Esophagus squamous epithelium (tissue), 5 donors: ENCODE data around the gene CAMSAP3. TPM values are rescaled to one million over a fixed set of nuclear protein-coding genes. Genes with fewer than 3 reads are reported as not detected.
A peak's percentile ranks its signal among the peaks of the same experiment; 100 is the strongest.

Experiments used
- DNase-seq: peaks from one replicate; lab custom pipeline; 2025; lab: John Stamatoyannopoulos, UW
- H3K27ac ChIP-seq, 4 donors: fragments of 200-600 bp; sonication (generic); one replicate each; pipeline ENCODE4 v1.5.1; 2016 to 2019; ENCODE audit warnings: mild to moderate bottlenecking in 1 of 4
- H3K27me3 ChIP-seq, 4 donors: fragments of 200-600 bp; sonication (generic); 1 replicate in 3 of 4; 2 replicates in 1 of 4; pipeline versions ENCODE4 v1.5.1 to v1.6.0; 2017 to 2021; ENCODE audit warnings: antibody characterized with exemption in 1 of 4
- H3K36me3 ChIP-seq, 3 donors: fragments of 200-600 bp; sonication (generic); one replicate each; pipeline ENCODE4 v1.5.1; 2016 to 2019
- H3K4me1 ChIP-seq, 3 donors: fragments of 200-600 bp; sonication (generic); one replicate each; pipeline ENCODE4 v1.5.1; 2017 to 2019
- H3K4me3 ChIP-seq, 4 donors: fragments of 200-600 bp; sonication (generic); 1 replicate in 3 of 4; 2 replicates in 1 of 4; pipeline ENCODE4 v1.5.1; 2016 to 2019; ENCODE audit warnings: mild to moderate bottlenecking in 2 of 4, moderate library complexity in 1 of 4
- H3K9me3 ChIP-seq, 3 donors: fragments of 200-600 bp; sonication (generic); one replicate each; pipeline ENCODE4 v1.5.1; 2016 to 2019
- POLR2A ChIP-seq, 4 donors: fragments of 450-650 bp; IDR thresholded peaks; one replicate each; pipeline ENCODE4 v1.6.1; 2017; ENCODE audit warnings: antibody characterized with exemption in 4 of 4, mild to moderate bottlenecking in 4 of 4, moderate library complexity in 3 of 4
- WGBS, 2 donors: methylation state at CpG; one replicate each; pipeline ENCODE4 v1.1.5; 2018; 5-methylcytosine and 5-hydroxymethylcytosine counted together
- intact Hi-C: fragments of 100-400 bp; cut with DNase I; formaldehyde crosslinking; loops from one replicate; pipeline ENCODE4 v1.15.0; 2022
- total RNA-seq, 4 donors: library from RNA; depleted of rRNA; stranded (reverse); fragments of >200 nt; gene quantifications; one replicate each; pipeline ENCODE4 v1.1.0, GENCODE V29; 2016
- TF ChIP-seq, protein P1 (sequence below), 6 experiments: fragments of 450-650 bp in 4 of 6; fragments of 200-600 bp in 2 of 6; sonication (generic) in 2 of 6; IDR thresholded peaks; one replicate each; pipeline ENCODE4 v1.5.1; 2016 to 2019; ENCODE audit warnings: antibody characterized with exemption in 6 of 6, mild to moderate bottlenecking in 4 of 6, moderate library complexity in 4 of 6
- donor health status: DM: yes; HTN: yes; CAD: no.

Gene CAMSAP3
- total RNA-seq, 4 donors from 2014 or later = 9.3 to 45.5 (median 14.1) TPM

DNA sequence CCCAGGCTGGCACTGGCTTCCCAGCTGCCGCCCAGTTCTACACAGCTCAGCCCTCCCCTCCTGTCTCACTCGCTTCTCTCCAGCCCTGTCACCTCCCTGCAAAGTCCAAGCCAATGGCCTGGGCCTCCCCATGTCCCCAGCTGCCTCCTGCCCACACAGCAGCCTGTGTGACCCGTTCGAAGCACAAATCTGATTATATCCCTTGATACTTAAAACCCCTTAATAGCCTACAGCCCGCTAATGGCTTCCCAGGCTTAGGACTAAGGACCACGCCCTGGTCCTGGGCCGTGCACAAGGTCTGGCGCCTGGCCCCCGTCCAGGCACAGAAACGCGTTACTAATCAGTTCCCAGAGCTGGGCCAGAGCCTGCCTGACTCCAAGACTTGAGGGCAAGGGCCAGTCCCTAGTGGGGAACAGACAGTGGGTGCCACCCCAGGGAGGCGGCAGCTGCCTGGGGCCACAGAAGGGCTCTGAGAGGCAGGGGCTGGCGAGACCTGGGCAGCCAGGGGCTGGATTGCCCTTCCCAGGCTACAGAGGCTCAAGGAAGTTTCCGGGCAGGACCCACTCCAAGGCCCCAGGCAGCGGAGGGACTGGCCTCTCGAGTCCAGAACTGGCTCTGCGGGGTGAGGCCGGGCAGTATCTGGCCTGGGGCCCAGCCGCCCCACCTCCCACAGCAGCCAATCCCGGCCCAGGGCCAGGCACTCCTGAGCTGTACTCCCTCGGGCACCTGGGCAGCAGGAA, 23.3 kb downstream of the CAMSAP3 start:
- no peak for DNase-seq
- intact Hi-C loops = no loop called here
- H3K27ac ChIP-seq = peak overlapping the region; percentile 76 to 91 (median 77)
- 58 to 77% methylated on average over 3 to 5 of the region's 21 CpGs for WGBS, 2 donors
- H3K36me3 ChIP-seq = peaks cover 21 to 97% (median 37%) of the 10 kb centered on the region in 3 donors
- peaks cover 15 to 46% (median 26%) of the 10 kb centered on the region in 3 donors for H3K4me1 ChIP-seq
- H3K9me3 ChIP-seq = no peaks in the 10 kb centered on the region
- TF ChIP-seq POLR2A (IDR thresholded peaks at IDR 0.05) = no peak
- TF ChIP-seq, protein P1, sequence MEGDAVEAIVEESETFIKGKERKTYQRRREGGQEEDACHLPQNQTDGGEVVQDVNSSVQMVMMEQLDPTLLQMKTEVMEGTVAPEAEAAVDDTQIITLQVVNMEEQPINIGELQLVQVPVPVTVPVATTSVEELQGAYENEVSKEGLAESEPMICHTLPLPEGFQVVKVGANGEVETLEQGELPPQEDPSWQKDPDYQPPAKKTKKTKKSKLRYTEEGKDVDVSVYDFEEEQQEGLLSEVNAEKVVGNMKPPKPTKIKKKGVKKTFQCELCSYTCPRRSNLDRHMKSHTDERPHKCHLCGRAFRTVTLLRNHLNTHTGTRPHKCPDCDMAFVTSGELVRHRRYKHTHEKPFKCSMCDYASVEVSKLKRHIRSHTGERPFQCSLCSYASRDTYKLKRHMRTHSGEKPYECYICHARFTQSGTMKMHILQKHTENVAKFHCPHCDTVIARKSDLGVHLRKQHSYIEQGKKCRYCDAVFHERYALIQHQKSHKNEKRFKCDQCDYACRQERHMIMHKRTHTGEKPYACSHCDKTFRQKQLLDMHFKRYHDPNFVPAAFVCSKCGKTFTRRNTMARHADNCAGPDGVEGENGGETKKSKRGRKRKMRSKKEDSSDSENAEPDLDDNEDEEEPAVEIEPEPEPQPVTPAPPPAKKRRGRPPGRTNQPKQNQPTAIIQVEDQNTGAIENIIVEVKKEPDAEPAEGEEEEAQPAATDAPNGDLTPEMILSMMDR (IDR thresholded peaks at IDR 0.05) = no peak
- H3K27me3 ChIP-seq = no peaks in the 10 kb centered on the region
- peak overlapping the region in 1 of 4 donors; percentile 7 for H3K4me3 ChIP-seq

DNA sequence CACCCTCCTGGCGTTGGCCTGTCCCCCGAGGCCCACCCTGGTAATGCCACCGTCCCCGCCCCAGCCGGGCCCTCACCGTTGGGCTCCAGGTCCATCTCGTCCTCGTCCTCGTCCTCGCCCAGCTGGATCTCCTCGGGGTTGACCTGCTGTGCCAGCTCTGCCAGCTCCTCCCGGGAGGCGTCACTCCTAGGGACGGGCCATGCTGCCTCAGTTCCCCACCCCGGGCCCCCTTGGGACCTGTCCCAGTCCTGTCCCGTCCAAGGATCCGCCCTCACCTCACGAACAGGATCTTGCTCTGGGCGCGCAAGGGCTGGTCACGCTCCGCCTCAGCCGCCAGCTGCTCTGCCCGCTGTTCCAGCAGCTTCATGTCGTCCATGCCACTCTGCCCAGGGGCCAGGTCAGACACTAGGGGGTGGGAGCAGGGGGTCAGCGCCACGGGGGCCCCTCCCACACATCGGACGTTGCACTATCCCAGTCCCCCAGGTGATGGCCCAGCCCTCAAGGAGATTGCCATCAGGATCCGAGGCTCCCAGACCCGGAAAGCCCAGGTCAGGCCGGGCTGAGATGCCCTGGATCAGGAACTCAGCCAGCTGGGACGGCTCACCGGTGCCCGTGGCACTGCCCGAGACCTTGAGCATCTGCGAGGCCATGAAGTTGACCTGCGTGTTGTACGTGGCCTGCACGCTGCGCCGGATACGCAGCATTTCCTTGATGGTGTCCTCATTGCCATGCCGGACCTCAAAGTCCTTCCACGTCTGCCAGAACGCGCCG, 24.2 kb downstream of the CAMSAP3 start:
- WGBS, 2 donors = 65 to 76% methylated on average over 5 to 14 of the region's 48 CpGs
- Histone ChIP-seq H3K36me3 (peaks cover 21 to 100% (median 38%) of the 10 kb centered on the region in 3 donors), H3K9me3 (no peaks in the 10 kb centered on the region)

DNA sequence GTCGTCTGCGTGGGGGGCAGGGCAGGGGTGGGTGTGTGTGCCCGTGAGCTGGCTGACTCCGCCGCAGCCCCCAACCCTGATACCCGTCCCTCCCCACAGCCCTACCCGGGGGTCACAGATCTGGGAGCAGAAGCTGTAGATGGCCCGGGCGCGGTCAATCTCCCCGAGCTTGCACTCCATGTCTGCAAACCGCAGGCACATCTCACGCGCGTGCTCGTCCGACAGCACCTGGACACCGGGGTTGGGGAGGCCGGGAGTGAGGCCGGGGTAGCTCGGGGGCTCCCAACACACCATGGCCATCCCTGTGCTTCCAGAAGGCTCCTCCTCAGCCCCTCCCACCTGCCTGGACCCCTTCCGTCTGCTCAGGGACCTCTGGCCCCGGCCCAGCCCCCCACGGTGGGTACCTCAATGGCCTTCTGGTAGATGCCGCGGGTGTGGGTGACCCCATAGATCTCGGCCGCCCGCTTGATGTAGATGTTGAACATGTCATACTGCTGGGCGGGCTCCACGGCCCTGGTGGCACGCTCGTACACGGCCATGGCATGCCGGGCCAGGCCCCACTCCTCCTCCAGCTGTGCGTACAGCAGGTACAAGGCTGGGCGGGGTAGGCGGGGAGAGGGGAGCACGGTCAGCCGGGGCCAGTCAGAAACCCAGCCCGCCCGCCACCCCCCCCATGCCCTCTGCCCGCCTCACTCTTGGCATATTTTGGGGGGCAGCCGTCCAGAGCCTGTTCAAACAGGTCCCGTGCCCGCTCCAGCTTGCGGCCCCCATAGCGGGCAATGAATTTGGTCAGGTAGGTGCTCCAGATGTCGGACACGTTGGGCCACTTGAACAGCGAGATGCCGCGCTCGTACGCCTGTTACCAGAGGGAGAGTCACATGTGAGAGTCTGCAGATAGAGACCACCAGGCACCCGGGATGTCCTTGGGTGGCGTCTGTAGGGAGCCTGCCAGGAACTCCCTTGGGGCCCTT, 25.1 kb downstream of the CAMSAP3 start:
- no peaks in the 10 kb centered on the region for H3K27me3 ChIP-seq
- peaks cover 25 to 100% (median 46%) of the 10 kb centered on the region in 3 donors for H3K36me3 ChIP-seq
- peak overlapping the region in 3 of 4 donors; percentile 76 to 91 (median 78) for H3K27ac ChIP-seq
- H3K4me3 ChIP-seq = no peak overlapping the region
- no peak for DNase-seq
- 80 to 94% methylated on average over 8 to 9 of the region's 57 CpGs for WGBS, 2 donors
- no peaks in the 10 kb centered on the region for H3K9me3 ChIP-seq
- H3K4me1 ChIP-seq = peaks cover 15 to 46% (median 26%) of the 10 kb centered on the region in 3 donors
- TF ChIP-seq, protein P1 (IDR thresholded peaks at IDR 0.05) = no peak
- no peak for TF ChIP-seq POLR2A (IDR thresholded peaks at IDR 0.05)
- intact Hi-C loops = no loop called here

More for the DNA sequence above, 24.2 kb downstream of the CAMSAP3 start:
- TF ChIP-seq, protein P1 (IDR thresholded peaks at IDR 0.05) = no peak
- no peak for TF ChIP-seq POLR2A (IDR thresholded peaks at IDR 0.05)
- Histone ChIP-seq H3K4me3 (no peak overlapping the region), H3K4me1 (peaks cover 15 to 46% (median 26%) of the 10 kb centered on the region in 3 donors), H3K27ac (peak overlapping the region; percentile 76 to 91 (median 77)), H3K27me3 (no peaks in the 10 kb centered on the region)
- intact Hi-C loops = no loop called here
- no peak for DNase-seq

DNA sequence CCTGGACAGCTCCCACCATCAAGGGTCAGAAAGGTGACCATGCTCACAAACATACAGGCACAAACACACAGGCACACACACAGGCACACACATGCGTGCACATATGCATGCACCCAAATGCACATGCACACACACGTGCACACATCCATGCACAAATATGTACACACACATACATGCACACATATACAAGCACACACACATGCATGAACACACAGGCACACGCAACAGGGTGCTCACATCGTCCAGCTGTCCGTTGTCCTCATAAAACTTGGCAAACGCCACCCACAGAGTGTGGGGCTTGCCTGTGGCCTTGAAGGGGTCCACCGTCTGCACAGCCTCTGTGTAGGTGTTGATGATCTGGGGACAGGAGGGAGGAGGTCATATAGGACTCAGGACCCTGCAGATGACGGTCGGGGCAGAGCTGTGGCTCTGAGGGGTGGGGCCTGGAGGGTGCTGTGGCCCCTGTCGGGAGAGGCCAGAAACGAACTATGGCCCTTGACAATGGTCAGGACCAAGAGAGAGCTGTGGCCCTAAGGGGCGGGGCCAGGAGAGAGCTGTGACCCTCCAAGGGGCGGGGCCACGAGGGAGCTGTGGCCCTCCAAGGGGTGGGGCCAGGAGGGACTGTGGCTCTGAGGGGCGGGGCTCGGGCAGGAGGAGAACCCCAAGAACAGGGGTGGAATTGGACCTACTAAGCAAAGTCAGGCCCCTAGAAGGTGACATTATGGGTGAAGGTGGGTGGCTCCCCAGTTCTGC, 27.4 kb downstream of the CAMSAP3 start:
- WGBS, 2 donors = 76 to 87% methylated on average over 13 to 15 of the region's 16 CpGs
- Histone ChIP-seq H3K36me3 (peaks cover 29 to 94% (median 50%) of the 10 kb centered on the region in 3 donors), H3K4me1 (peaks cover 21 to 48% (median 25%) of the 10 kb centered on the region in 3 donors), H3K9me3 (no peaks in the 10 kb centered on the region), H3K27ac (no peak overlapping the region), H3K27me3 (no peaks in the 10 kb centered on the region), H3K4me3 (no peak overlapping the region)
- TF ChIP-seq, protein P1 (IDR thresholded peaks at IDR 0.05) = no peak
- no peak for TF ChIP-seq POLR2A (IDR thresholded peaks at IDR 0.05)
- DNase-seq = no peak
- intact Hi-C loops = no loop called here
